HG02973 (cell line): ENCODE data around the gene CNEP1R1.

Source experiments
- ATAC-seq: cut with Tn5 transposase; IDR thresholded peaks from one replicate; pipeline ENCODE4 v1.9.1; 2021; ENCODE audit warnings: moderate library complexity; ENCODE audit not compliant: unreplicated experiment

The CNEP1R1 gene

GRCh38 chr16:50015631-50016030 lies 9.4 kb upstream of the CNEP1R1 start:
- ATAC-seq = no peak

GRCh38 chr16:50017553-50017952 lies 7.5 kb upstream of the CNEP1R1 start:
- no peak for ATAC-seq

- ATAC-seq = no peak
Measured at GRCh38 chr16:50021544-50021943, 3.5 kb upstream of the CNEP1R1 start.

- ATAC-seq = no peak
Measured at GRCh38 chr16:50023641-50024040, 1.4 kb upstream of the CNEP1R1 start.

GRCh38 chr16:50024207-50024606 lies 818 bp upstream of the CNEP1R1 start:
- no peak for ATAC-seq

GRCh38 chr16:50025537-50025931 lies 509 bp downstream of the CNEP1R1 start:
- ATAC-seq = peak; percentile 1

GRCh38 chr16:50027829-50028228 lies 2.8 kb downstream of the CNEP1R1 start:
- no peak for ATAC-seq

GRCh38 chr16:50035468-50035992 lies 10.5 kb downstream of the CNEP1R1 start:
- no peak for ATAC-seq

- ATAC-seq = no peak
Measured at GRCh38 chr16:50036426-50036825, 11.4 kb downstream of the CNEP1R1 start.

- no peak for ATAC-seq
Measured at GRCh38 chr16:50037662-50038220, 12.7 kb downstream of the CNEP1R1 start.

GRCh38 chr16:50038286-50038685 lies 13.3 kb downstream of the CNEP1R1 start:
- no peak for ATAC-seq

- no peak for ATAC-seq
Measured at GRCh38 chr16:50038756-50039529, 13.9 kb downstream of the CNEP1R1 start.

GRCh38 chr16:50040018-50040417 lies 15.0 kb downstream of the CNEP1R1 start:
- ATAC-seq = no peak

GRCh38 chr16:50040710-50041109 lies 15.7 kb downstream of the CNEP1R1 start:
- ATAC-seq = no peak

GRCh38 chr16:50043358-50043757 lies 18.3 kb downstream of the CNEP1R1 start:
- no peak for ATAC-seq

GRCh38 chr16:50045412-50045811 lies 20.4 kb downstream of the CNEP1R1 start:
- ATAC-seq = no peak

GRCh38 chr16:50046853-50047252 lies 21.8 kb downstream of the CNEP1R1 start:
- no peak for ATAC-seq

- no peak for ATAC-seq
Measured at GRCh38 chr16:50047864-50048263, 22.8 kb downstream of the CNEP1R1 start.

GRCh38 chr16:50050802-50051201 lies 25.8 kb downstream of the CNEP1R1 start:
- no peak for ATAC-seq

- no peak for ATAC-seq
Measured at GRCh38 chr16:50056226-50056625, 31.2 kb downstream of the CNEP1R1 start.

GRCh38 chr16:50058091-50058771 lies 33.2 kb downstream of the CNEP1R1 start:
- ATAC-seq = no peak

GRCh38 chr16:50059111-50059510 lies 34.1 kb downstream of the CNEP1R1 start:
- ATAC-seq = no peak
